Lower leg skin (tissue), 4 donors: Measurements from ENCODE around the gene PRM3. TPM values are rescaled to one million over a fixed set of nuclear protein-coding genes. Genes with fewer than 3 reads are reported as not detected.

ENCODE experiments used
- DNase-seq, 2 donors: peaks; one replicate each; pipeline ENCODE4 v3.0.0-alpha.2; 2019; ENCODE audit warnings: low spot score in 2 of 2
- H3K4me3 ChIP-seq: fragments of 200-600 bp; sonication (generic); 2 replicates; pipeline ENCODE4 v1.5.1; 2017; ENCODE audit warnings: mild to moderate bottlenecking, low read depth; ENCODE audit not compliant: poor library complexity, severe bottlenecking
- CTCF ChIP-seq, 3 donors: fragments of 450-650 bp; IDR thresholded peaks; one replicate each; pipeline ENCODE4 v1.5.1; 2016; ENCODE audit warnings: antibody characterized with exemption in 3 of 3, mild to moderate bottlenecking in 3 of 3, moderate library complexity in 2 of 3
- POLR2A ChIP-seq, 2 donors: fragments of 450-650 bp; IDR thresholded peaks; one replicate each; pipeline ENCODE4 v1.6.1; 2016 to 2017; ENCODE audit warnings: antibody characterized with exemption in 2 of 2, mild to moderate bottlenecking in 1 of 2, moderate library complexity in 1 of 2
- WGBS, 2 donors: methylation state at CpG; one replicate each; pipeline ENCODE4 v1.1.5; 2018; 5-methylcytosine and 5-hydroxymethylcytosine counted together
- intact Hi-C: fragments of 100-400 bp; cut with DNase I; formaldehyde crosslinking; loops from one replicate; pipeline ENCODE4 v1.15.0; 2023; ENCODE audit warnings: low total_unique reads
- total RNA-seq, 4 donors: library from RNA; depleted of rRNA; stranded (reverse); fragments of >200 nt; gene quantifications; one replicate each; pipeline ENCODE4 v1.1.0, GENCODE V29; 2016

PRM3 gene
- total RNA-seq, 4 donors from 2014 or later, result not detected

GRCh38 chr16:11297492-11298142 lies 24.2 kb upstream of the PRM3 start:
- DNase-seq, result peak; percentile 60 to 89
- 12 to 15% methylated on average over 16 to 19 of the region's 19 CpGs for WGBS, 2 donors
- TF ChIP-seq CTCF (IDR thresholded peaks at IDR 0.05) (no peak), POLR2A (IDR thresholded peaks at IDR 0.05) (no peak)
- intact Hi-C loops, result no loop called here
- H3K4me3 ChIP-seq, result no peak overlapping the region

GRCh38 chr16:11296706-11297491 lies 23.5 kb upstream of the PRM3 start:
- 35 to 39% methylated on average over 9 of the region's 10 CpGs for WGBS, 2 donors
- DNase-seq, result peak in 1 of 2 donors; percentile 35
- intact Hi-C loops, result no loop called here
- no peak overlapping the region for H3K4me3 ChIP-seq
- TF ChIP-seq POLR2A (IDR thresholded peaks at IDR 0.05) (no peak), CTCF (IDR thresholded peaks at IDR 0.05) (no peak)

- H3K4me3 ChIP-seq, result no peak overlapping the region
- intact Hi-C loops, result no loop called here
- TF ChIP-seq CTCF (IDR thresholded peaks at IDR 0.05) (no peak), POLR2A (IDR thresholded peaks at IDR 0.05) (no peak)
- 85 to 86% methylated on average over 3 of the region's 3 CpGs for WGBS, 2 donors
- DNase-seq, result no peak
These were observed 22.9 kb upstream of the PRM3 start for GRCh38 chr16:11296351-11296705.

GRCh38 chr16:11295672-11296071 lies 22.2 kb upstream of the PRM3 start:
- WGBS, 2 donors, result 94% methylated on average over 4 of the region's 4 CpGs
- TF ChIP-seq CTCF (IDR thresholded peaks at IDR 0.05) (no peak), POLR2A (IDR thresholded peaks at IDR 0.05) (no peak)
- no peak for DNase-seq
- intact Hi-C loops, result no loop called here
- no peak overlapping the region for H3K4me3 ChIP-seq

- 88 to 92% methylated on average over 7 of the region's 7 CpGs for WGBS, 2 donors
- DNase-seq, result no peak
- TF ChIP-seq CTCF (IDR thresholded peaks at IDR 0.05) (no peak), POLR2A (IDR thresholded peaks at IDR 0.05) (no peak)
- intact Hi-C loops, result no loop called here
- H3K4me3 ChIP-seq, result no peak overlapping the region
These were observed 18.8 kb upstream of the PRM3 start for GRCh38 chr16:11292076-11292748.
